SU-DHL-6 (cell line): ENCODE measurements around the gene MAP1S.

Experiments used
- EZH2phosphoT487 ChIP-seq: fragments of 200-600 bp; sonication (generic), shearing (Covaris generic); conservative IDR thresholded peaks from 2 replicates; pipeline ENCODE4 v1.6.1; 2018; ENCODE audit warnings: mild to moderate bottlenecking, antibody characterized with exemption, low read length, moderate library complexity, mixed read lengths
- TF ChIP-seq, protein P1 (sequence below): fragments of 200-600 bp; sonication (generic); IDR thresholded peaks from one replicate; pipeline ENCODE4 v1.5.1; 2017; ENCODE audit warnings: antibody characterized with exemption, mild to moderate bottlenecking, low read length, moderate library complexity; ENCODE audit not compliant: insufficient read depth, poor library complexity, severe bottlenecking

GRCh38 chr19:17684256-17684655, 35.0 kb upstream of the MAP1S start:
- TF ChIP-seq, protein P1, sequence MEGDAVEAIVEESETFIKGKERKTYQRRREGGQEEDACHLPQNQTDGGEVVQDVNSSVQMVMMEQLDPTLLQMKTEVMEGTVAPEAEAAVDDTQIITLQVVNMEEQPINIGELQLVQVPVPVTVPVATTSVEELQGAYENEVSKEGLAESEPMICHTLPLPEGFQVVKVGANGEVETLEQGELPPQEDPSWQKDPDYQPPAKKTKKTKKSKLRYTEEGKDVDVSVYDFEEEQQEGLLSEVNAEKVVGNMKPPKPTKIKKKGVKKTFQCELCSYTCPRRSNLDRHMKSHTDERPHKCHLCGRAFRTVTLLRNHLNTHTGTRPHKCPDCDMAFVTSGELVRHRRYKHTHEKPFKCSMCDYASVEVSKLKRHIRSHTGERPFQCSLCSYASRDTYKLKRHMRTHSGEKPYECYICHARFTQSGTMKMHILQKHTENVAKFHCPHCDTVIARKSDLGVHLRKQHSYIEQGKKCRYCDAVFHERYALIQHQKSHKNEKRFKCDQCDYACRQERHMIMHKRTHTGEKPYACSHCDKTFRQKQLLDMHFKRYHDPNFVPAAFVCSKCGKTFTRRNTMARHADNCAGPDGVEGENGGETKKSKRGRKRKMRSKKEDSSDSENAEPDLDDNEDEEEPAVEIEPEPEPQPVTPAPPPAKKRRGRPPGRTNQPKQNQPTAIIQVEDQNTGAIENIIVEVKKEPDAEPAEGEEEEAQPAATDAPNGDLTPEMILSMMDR = no peak
- no peak for TF ChIP-seq EZH2phosphoT487
